Stomach smooth muscle (tissue), 2 donors: ENCODE measurements around the gene APOL4.
"Not testable (repeated sequence)": the region's sequence is repeated elsewhere in the genome, so short reads cannot be mapped to it uniquely, and the experiment has no call there.

Experiments
- H3K27ac ChIP-seq: one replicate; pipeline ENCODE4 v1.7.0; 2013; ENCODE audit warnings: mild to moderate bottlenecking, low read length, inconsistent platforms
- H3K27me3 ChIP-seq, 2 donors: one replicate each; pipeline ENCODE4 v1.7.0; 2013; ENCODE audit warnings: low read length in 2 of 2; ENCODE audit not compliant: insufficient read depth in 2 of 2, control insufficient read depth in 1 of 2
- H3K36me3 ChIP-seq, 2 donors: one replicate each; pipeline ENCODE4 v1.7.0; 2013; ENCODE audit warnings: low read length in 2 of 2; ENCODE audit not compliant: control insufficient read depth in 2 of 2, insufficient read depth in 2 of 2
- H3K4me1 ChIP-seq: one replicate; pipeline ENCODE4 v1.7.0; 2013; ENCODE audit warnings: low read length; ENCODE audit not compliant: control insufficient read depth, insufficient read depth
- H3K4me3 ChIP-seq, 2 donors: one replicate each; pipeline ENCODE4 v1.7.0; 2013; ENCODE audit warnings: low read length in 2 of 2
- H3K9ac ChIP-seq, 2 donors: one replicate each; pipeline ENCODE4 v1.7.0; 2013; ENCODE audit warnings: low read length in 2 of 2, mild to moderate bottlenecking in 1 of 2
- H3K9me3 ChIP-seq, 2 donors: one replicate each; pipeline ENCODE4 v1.7.0; 2013; ENCODE audit warnings: low read length in 2 of 2; ENCODE audit not compliant: control insufficient read depth in 2 of 2
- donor health status: healthy.
- donor health status: Pancreatic carcinoma.

APOL4 gene

DNA sequence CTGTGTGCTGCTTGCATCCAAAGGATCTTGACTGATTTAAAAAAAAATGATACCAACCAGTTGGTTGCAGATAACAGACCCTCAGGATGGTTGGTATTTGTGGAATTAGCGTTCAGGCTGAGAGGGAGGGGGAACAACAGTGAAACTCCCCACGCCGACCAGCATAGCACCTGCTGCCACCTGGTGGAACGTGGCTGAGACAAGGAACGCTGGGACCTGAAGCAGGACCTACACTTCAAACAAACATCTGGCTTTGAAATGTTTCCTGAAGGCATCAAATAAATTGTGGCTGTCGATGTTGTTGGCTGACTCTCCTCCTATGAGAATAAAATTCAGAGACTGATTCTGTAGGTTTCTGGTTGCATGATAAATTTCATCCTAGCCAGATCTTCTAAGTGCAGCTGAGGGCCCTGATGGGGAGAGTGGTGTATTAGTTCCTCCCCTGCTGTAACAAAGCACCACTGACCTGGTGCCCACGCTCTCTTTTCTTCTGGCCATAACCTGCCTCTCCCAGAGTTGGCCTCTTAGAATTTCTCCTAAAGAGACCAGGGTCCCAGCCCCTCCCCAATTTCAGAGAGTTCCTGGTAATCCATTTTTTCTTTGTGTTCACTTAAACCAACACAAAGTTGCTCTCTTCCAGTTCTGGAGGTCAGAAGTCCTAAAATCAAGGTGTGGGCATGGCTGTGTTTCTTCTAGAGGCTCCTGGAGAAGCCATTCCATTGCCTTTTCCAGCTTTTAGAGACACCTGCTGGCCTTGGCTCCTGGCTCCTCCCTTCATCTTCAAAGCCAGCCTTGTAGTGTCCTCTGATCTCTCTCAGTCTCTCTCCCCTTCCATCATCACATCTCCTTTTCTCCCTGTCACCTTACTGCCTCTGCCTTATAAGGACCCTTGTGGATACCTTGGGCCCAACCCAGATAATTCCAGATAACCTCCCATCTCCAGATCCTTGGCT, 20.5 kb upstream of the APOL4 start:
- Histone ChIP-seq H3K4me3 (peak overlapping the region in 1 of 2 donors; percentile 24), H3K9me3 (no peaks in the 10 kb centered on the region), H3K27ac (no peak overlapping the region), H3K27me3 (peaks cover 0 to 3% of the 10 kb centered on the region in 2 donors), H3K4me1 (no peaks in the 10 kb centered on the region), H3K36me3 (peaks cover 0 to 2% of the 10 kb centered on the region in 2 donors), H3K9ac (no peak overlapping the region)

DNA sequence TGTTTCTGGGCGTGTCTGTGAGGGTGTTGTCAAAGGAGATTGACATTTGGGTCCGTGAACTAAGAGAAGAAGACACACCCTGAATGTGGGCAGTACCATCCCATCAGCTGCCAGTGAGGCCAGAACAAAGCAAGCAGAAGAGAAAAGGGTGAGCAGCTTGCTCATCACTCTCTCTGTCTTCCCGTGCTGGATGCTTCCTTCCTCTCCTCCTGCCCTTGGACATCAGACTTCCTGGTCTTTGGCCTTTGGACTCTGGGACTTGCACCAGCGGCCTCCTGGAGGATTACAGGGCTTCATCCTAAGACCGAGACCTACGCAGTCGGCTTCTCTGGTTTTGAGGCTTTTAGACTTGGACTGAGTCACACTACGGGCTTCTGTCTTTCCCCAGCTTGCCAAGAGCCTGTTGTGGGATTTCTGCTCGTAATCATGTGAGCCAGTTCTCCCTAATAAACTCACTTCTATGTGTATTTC, 18.9 kb upstream of the APOL4 start:
- no peak overlapping the region for H3K4me3 ChIP-seq
- H3K9ac ChIP-seq = no peak overlapping the region
- H3K4me1 ChIP-seq = no peaks in the 10 kb centered on the region
- no peaks in the 10 kb centered on the region for H3K9me3 ChIP-seq
- no peaks in the 10 kb centered on the region for H3K36me3 ChIP-seq
- H3K27me3 ChIP-seq = peaks cover 0 to 3% of the 10 kb centered on the region in 2 donors
- H3K27ac ChIP-seq = no peak overlapping the region

DNA sequence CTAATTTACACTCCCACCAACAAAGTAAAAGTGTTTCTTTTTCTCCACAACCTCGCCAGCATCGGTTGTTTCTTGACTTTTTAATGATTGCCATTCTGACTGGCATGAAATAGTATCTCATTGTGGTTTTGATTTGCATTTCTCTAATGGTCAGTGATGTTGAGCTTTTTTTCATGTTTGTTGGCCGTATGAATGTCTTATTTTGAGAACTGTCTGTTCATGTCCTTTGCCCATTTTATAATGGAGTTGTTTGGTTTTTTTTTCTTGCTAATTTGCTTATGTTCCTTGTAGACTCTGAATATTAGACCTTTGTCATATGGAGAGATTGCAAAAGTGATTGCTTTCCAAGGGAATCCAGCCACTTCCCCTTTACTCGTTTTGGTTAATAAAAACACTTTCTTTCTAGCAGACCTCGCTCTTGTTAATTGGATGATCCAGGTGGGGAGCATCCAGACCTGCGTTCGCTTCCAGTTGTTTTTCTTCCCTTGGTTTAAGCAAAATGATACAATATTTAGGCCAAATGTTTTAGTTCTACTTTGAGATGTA, 17.1 kb upstream of the APOL4 start:
- Histone ChIP-seq H3K27ac (no peak overlapping the region), H3K4me3 (no peak overlapping the region), H3K4me1 (no peaks in the 10 kb centered on the region)

DNA sequence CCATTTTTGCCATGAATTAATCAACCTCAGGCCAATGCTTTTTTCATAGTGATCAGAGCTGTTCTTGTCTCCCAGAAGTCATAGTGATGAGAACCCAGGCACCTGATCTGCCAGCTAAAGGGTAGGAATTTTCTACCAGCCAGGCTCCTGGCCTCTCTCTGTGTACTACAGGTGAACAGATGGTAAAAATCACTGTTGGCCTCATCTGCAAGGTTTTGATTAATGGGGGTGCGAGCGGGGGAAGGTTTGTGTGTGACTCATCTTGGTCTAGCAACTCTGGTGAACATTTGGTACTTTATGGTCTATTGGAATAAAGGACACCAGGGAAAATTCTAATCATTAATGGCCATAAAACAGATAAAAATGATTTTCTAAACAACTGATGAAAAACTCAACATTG, 14.4 kb upstream of the APOL4 start:
- peaks cover 0 to 3% of the 10 kb centered on the region in 2 donors for H3K27me3 ChIP-seq
- H3K36me3 ChIP-seq = no peaks in the 10 kb centered on the region
- no peaks in the 10 kb centered on the region for H3K9me3 ChIP-seq
- no peak overlapping the region for H3K9ac ChIP-seq
- no peaks in the 10 kb centered on the region for H3K4me1 ChIP-seq
- no peak overlapping the region for H3K4me3 ChIP-seq
- no peak overlapping the region for H3K27ac ChIP-seq

More for the DNA sequence above, 17.1 kb upstream of the APOL4 start:
- H3K36me3 ChIP-seq = no peaks in the 10 kb centered on the region
- H3K9me3 ChIP-seq = no peaks in the 10 kb centered on the region
- no peak overlapping the region for H3K9ac ChIP-seq
- H3K27me3 ChIP-seq = peaks cover 0 to 3% of the 10 kb centered on the region in 2 donors

DNA sequence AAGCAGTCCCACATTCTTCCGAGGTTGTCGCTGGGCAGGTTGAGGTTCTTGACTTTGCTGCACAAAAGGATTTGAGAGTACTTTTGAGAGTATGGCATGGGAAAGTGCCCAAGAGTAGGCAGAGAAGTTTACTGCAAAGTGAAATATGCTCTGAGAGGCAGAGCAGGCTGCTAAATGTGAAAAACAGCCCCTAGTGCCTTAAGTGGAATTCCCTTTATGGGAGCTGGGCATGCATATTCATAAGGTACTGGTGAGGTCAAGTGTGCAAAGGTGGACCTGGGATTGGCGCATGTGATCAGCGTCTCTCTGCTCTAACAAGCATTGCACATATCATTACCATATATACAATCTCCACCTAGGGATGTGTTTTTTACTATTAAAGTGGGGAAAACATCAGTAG, 12.0 kb upstream of the APOL4 start:
- Histone ChIP-seq H3K4me3 (no peak overlapping the region), H3K27ac (no peak overlapping the region), H3K9me3 (no peaks in the 10 kb centered on the region), H3K9ac (no peak overlapping the region), H3K27me3 (no peaks in the 10 kb centered on the region), H3K36me3 (no peaks in the 10 kb centered on the region), H3K4me1 (no peaks in the 10 kb centered on the region)

DNA sequence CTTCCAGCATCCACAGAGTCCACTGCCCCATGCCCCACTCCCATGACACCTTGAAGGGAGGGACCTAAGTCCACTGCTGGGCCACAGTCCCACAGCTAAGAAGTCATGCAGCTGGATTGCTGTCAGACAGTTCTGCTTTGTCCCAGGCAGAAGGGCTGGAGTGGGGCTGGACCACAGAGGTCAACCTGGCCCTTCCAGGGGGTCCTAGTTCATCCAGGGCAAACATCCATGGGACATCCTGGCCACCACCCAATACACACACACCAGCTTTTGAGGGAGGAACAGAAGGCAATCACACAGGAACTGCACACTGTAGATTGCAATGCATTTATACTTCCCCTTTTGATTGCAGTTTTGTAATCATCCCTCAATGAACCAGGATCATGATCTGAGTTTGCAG, 11.3 kb upstream of the APOL4 start:
- H3K9me3 ChIP-seq = no peaks in the 10 kb centered on the region

DNA sequence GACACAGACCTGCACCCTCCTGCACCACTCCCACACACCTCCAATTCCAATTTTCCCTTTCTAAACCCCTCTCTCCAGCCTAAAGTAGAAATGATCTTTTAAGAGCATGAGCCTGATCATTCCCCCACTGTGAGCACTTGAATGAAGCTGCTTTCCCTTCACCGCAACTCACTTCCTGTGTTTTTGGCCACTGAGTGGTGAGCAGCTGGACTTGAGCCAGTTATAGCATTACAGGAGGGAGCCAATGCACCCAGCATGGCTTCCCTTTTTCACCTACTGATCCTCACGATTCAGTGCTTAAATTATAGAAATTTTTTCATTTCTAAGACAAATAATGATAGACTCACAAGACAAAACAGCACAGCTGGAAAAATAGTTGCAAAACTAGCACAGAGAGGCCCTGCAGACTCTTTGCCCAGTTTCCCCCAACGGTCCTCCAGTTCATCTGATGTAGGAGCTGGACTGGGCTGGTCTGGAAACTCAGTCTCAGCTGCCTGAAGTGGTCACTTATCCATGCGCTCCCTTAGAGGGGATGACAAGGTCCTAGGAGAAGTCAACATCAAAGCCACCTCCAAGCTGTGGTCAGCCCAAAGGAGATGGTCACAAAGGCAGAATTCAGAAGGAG, 9.7 kb upstream of the APOL4 start:
- no peaks in the 10 kb centered on the region for H3K36me3 ChIP-seq
- H3K27ac ChIP-seq = no peak overlapping the region
- no peak overlapping the region for H3K9ac ChIP-seq
- H3K9me3 ChIP-seq = no peaks in the 10 kb centered on the region
- no peaks in the 10 kb centered on the region for H3K4me1 ChIP-seq
- no peak overlapping the region for H3K4me3 ChIP-seq
- H3K27me3 ChIP-seq = no peaks in the 10 kb centered on the region

More for the DNA sequence above, 11.3 kb upstream of the APOL4 start:
- no peaks in the 10 kb centered on the region for H3K27me3 ChIP-seq
- H3K36me3 ChIP-seq = no peaks in the 10 kb centered on the region
- no peak overlapping the region for H3K9ac ChIP-seq
- H3K4me3 ChIP-seq = no peak overlapping the region
- no peak overlapping the region for H3K27ac ChIP-seq
- no peaks in the 10 kb centered on the region for H3K4me1 ChIP-seq

DNA sequence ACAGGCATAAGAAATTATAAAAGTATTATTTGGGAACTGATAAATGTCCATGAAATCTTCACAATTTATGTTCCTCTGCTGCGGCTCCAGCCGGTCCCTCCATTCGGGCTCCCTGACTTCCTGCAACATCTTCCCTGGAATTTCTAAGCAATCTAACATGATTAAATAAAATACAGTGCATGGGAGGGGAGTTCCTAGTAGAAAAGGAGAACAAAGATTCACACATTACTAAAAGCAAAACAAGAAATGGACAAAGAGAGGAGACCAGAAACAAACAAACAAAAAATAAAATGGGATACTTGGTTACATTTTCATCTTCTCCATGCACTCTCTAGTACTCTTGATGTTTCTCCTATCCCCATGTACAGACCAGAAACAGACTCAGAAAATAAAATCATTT, 8.6 kb upstream of the APOL4 start:
- H3K27me3 ChIP-seq = no peaks in the 10 kb centered on the region
- H3K27ac ChIP-seq = no peak overlapping the region
- H3K9me3 ChIP-seq = no peaks in the 10 kb centered on the region
- H3K9ac ChIP-seq = no peak overlapping the region
- no peaks in the 10 kb centered on the region for H3K36me3 ChIP-seq
- no peak overlapping the region for H3K4me3 ChIP-seq
- no peaks in the 10 kb centered on the region for H3K4me1 ChIP-seq

DNA sequence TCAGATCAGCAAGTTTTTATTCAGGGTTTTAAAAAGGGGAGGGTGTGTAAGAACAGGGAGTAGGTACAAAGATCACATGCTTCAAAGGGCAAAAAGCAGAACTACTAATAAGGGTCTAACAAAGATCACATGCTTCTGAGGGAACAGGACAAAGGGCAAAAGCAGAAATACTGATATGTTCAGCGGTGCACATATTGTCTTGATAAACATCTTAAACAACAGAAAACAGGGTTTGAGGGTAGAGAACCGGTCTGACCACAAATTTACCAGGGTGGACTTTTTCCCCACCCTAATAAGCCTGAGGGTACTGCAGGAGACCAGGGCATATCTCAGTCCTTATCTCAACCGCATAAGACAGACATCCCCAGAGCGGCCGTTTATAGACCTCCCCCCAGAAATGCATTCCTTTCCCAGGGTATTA, 7.9 kb upstream of the APOL4 start:
- H3K36me3 ChIP-seq, H3K4me1 ChIP-seq, H3K27me3 ChIP-seq, H3K9me3 ChIP-seq, H3K27ac ChIP-seq, H3K4me3 ChIP-seq, H3K9ac ChIP-seq: not testable (repeated sequence)

DNA sequence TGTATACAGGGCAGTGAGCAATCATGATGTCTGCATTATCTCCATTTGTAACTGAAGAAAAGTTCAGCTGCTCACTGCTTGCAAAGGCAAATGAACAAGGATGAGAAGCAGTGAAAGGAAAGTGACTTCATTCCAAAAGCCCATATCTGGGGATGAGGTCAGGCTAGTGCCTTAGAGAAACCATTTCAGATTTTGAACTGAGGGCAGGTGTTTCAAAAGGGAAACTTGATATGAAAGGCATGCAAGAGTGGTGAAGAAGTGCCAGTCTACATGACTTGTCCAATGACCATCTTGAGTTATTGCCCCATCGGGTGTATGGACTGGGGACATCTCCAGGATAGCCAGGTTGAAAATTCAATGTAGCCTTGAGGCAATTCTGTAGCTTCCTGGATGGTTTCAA, 7.3 kb upstream of the APOL4 start:
- Histone ChIP-seq H3K27me3 (no peaks in the 10 kb centered on the region), H3K27ac (no peak overlapping the region), H3K4me1 (no peaks in the 10 kb centered on the region), H3K9me3 (no peaks in the 10 kb centered on the region), H3K9ac (no peak overlapping the region), H3K36me3 (no peaks in the 10 kb centered on the region), H3K4me3 (no peak overlapping the region)
